Endometrium (tissue), 2 donors: ENCODE measurements around the gene CYP19A1.
"Not testable (repeated sequence)": the region's sequence is repeated elsewhere in the genome, so short reads cannot be mapped to it uniquely, and the experiment has no call there.

Source experiments
- FAIRE-seq: peaks from 2 replicates; lab custom pipeline; 2012; peaks lifted over from hg19 to GRCh38; lab: Jason Lieb, UNC
- donor health status: control.
- donor health status: control.

Gene CYP19A1

DNA sequence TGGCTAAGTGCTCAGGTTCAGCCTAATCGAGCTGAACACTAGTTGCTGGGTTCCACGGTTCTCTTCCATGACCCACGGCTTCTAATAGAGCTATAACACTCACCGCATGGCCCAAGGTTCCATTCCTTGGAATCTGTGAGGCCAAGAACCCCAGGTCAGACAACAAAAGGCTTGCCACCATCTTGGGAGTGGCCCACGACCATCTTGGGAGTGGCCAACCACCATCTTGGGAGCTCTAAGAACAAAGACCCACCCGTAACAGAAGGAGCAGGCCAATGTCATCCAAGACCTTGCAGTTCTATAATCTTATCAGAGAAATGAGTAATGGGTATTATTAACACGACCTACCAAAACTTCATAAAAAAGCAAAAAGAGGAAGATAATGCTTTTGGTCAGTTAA, 77.3 kb downstream of the CYP19A1 start:
- not testable (repeated sequence) for FAIRE-seq

DNA sequence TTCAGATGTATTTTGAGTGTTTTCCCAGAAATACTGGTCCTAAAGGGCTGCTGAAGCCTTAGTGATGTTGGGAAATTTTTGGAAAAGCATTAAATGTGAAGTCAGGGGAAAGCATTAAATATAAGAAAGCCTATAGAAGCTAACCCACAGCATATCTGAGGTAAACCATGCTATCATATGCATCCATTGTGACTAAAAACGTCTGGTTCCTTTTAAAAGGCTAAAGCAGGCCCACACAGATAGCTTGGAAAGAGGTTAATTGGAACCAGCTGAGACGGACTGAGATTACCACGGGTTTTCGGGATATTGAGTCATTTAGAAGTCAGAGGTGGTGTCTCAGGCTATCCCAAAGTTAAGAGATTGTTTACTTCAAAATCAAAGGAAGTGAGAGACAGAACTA, 78.2 kb downstream of the CYP19A1 start:
- FAIRE-seq = no peak

GRCh38 chr15:51255533-51255932, 82.9 kb downstream of the CYP19A1 start:
- FAIRE-seq = no peak

GRCh38 chr15:51253366-51253765, 85.0 kb downstream of the CYP19A1 start:
- no peak for FAIRE-seq

DNA sequence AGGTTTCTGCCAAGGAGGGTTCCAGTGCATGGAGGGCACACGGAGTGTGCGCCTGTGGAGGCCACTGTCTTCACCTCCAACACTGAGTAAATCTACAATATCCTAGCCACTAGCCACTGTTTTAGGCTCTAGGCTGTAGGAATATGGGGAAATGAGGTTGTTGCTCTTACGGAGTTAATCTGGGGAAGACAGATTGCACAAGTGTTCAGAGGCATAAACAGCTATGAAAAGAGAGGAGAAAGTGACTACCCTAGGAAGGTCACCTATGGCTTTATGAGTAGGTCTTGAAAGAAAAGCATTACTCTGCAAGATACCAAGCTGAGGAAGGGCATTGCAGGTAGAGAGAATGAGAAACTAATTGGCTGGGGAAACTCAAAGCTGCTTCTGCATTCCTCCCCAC, 85.7 kb downstream of the CYP19A1 start:
- FAIRE-seq = no peak

- FAIRE-seq = no peak
These were observed 86.8 kb downstream of the CYP19A1 start for GRCh38 chr15:51251556-51251955.

DNA sequence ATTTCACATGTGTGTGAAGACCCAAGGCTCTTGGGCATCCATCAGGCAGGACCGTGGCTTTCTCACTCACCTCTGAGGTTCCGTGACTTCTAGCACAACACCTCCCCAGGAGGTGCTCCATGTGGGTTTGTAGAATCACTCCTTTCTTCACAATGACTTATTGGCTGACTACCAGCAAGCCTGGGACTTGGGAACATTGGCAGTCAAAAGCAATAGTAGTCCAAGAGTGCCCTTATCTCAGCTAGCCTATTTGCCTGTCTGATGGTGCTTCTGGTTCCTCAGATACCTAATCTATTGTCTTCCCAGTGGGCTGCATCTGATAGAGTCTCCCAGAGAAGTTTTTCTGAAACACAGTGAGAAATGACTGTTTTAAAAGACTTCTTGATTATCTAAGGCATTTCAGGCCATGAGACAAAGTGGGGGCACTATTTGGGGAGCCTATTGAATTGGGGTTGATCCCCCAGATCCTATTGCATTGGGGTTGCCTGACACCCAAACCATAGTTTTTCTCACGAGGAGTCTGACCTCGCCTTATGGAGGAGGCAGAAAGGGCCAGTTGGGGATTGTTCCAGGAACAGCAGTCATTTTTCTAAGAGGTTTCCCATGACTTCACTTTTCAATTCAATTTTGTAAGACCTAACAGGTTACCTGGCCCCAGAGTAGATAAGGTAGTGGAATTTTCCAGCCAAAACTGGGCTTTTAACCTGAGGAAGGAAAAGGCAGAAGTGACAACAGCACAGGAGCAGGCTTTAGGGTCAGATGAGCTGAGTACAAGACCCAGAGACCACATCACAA, 88.0 kb downstream of the CYP19A1 start:
- no peak for FAIRE-seq

DNA sequence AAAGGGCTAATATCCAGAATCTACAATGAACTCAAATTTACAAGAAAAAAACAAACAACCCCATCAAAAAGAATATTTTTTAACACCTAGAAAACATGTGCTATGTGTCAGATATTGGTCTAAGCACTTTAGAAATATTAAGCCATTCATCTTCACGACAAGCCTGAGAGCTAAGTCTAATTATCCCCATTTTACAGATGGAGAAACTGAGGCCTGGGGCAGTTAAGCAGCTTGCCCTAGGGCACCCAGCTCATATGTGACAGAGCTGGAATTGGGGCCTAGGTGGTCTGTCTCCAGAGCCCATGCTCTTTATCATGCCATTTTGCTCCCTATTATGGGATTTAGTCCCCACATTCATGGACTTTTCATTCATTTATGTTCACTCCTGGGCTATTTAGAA, 92.8 kb downstream of the CYP19A1 start:
- FAIRE-seq = no peak

DNA sequence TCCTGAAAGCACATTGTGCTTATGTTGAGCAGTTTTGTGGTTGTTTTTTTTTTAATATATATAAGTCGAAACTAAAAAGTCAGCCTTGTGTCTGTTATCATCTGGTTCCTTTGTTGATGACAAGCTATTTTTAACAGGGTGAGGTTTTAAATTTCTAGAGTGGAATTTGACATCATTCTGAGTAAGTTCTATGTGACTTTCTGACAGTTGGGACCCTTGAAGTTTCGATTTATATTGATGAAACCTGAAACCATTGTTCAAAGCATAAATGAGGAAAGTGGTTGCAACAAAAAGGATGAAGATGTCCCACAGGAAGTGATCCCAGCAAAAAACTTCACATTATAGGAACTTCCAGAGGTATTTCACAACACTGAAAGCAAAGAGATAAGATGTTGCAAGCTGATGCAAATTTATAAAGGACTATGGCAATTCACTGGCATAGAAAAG, 94.0 kb downstream of the CYP19A1 start:
- FAIRE-seq = no peak

DNA sequence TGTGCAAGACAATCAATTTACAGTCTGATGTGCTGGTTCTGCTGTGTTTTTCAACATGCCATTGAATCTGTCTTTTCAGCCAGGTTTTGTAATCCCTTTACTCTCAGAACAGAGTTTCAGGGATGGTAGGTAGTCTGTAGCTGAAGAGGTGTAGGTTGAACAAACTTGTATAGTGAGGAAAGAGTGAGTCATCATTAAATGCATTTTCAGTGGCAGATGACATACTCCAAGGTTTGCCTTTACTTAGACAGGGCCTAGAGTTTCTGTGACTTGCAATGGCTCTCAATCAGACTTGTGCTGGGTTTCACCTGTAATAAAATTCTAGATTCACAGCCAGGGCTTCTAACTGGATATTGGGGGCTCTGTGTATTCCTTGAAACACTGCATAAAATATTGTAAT, 94.6 kb downstream of the CYP19A1 start:
- no peak for FAIRE-seq

- no peak for FAIRE-seq
These were observed 98.3 kb downstream of the CYP19A1 start for GRCh38 chr15:51240066-51240465.

- FAIRE-seq = no peak
These were observed 100.6 kb downstream of the CYP19A1 start for GRCh38 chr15:51237816-51238215.

GRCh38 chr15:51234176-51234927, 104.0 kb downstream of the CYP19A1 start:
- no peak for FAIRE-seq

DNA sequence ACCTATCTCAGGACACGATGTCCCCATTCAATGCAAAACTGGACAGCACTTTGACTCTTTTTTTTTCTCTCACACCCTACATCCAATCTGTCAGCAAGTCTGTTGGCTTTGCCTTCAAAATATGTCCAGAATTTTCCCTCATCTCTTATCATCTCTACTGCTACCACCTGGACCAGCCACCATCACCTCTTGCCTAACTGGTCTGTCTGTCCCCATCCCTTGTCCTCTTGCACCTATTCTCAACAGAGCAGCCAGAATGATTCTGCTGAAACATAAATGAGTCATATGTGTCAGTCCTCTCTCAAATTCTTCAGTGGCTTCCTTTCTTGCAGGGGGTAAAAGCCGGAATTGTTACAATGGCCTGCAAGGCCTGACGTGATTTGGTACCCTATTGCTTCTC, 105.8 kb downstream of the CYP19A1 start:
- FAIRE-seq = no peak

DNA sequence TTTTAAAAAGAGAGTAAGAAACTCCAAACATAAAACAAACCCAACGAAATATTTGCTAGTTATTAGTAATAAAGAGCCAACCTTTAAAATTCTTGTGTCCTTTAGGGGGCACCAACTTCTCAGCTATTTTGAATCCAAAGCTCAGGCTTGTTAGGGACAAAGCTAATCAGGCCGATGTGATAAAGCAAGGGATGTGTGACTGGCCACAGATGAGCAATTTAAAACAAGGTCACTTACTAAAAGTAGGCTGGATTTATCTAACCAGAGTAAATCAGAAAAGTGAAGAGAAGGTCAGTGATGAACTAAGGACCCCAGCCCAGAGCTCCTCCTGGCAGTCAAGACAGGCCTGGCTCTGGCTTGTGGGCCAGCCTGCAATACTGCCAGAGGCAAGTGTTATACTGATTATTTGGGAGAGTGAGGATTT, 108.5 kb downstream of the CYP19A1 start:
- FAIRE-seq = peak; percentile 77

DNA sequence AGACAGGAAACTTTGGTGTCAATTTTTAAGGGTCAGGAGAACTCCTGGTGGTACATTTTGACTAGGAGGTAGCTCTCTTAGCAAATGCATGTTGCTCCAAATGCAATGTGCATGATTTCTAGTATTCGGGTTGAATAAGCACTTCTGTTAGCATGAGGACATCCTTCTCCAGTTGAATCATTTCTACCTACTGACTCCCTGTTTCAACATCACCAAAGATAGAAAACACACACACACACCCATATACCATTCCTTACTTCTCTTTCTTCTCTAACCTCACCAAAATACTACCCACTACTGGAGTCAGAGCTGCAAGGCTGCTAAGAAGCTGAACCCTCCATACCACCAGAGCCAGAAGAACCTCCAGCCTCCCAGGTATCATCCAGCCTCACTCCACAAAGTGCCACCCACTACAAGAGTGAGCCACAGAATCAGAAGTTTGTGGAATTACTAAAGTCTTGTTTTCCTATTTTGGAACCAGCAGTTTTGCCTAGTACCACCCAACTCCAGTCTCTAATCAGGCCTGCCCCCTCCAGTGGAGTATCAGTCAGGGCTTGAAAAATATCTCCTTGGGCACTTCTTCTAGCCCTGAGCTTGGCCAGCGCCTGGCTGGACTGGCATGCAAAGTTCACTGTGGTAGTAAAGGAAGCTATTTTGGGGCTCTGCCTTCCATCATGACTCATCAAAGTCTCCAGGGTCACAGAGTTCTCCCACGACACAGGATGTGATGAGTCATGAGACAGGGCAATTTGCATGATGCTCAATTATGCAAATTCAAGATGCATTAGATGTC, 110.3 kb downstream of the CYP19A1 start:
- no peak for FAIRE-seq

DNA sequence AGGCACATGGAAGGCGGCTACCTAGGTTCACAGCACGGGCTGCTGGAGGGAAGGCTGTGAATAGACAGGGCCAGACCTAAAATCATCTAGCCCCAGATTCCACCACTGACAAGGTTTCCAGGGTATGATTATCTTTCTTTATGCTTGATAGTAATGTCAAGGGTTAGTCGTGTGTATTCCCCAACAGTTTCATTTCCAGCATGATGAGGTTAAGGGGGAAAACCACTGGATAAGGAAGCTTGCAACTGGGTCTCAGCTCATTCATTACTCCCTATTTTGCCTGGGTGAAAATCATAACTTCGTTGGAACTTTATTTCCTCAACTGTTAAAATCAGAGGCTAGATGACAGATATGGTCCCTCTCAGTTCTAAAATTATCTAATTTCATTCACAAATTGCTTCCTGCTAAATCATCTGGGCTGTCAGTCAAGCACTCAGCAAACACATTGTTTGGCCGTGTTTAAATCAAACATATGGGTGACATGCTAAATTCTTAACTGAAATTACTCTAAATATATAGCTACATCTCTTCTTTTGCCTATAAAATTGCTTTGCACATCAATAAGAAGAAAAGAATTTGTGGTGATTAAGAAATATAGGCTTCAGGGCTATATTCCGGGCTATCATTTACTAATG, 111.7 kb downstream of the CYP19A1 start:
- no peak for FAIRE-seq

DNA sequence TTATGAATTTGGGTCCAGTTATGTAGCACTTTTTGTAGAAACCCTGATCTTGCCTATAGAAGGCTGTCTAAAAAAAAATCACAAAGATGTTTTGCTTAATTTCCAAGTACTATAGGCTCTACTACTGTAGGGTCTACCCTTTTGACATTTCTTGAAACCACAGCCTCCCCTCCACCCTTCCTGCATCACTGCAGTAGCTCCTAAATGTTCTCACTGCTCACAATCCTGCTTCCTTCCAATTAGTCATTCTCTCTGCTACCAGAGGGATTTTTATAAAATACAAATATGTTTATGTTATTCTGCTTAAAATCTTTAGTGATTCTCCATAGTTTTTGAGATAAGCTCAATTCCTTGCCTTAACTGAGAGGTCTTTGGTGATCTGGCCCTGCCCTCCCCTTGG, 114.0 kb downstream of the CYP19A1 start:
- FAIRE-seq = no peak

GRCh38 chr15:51223771-51224229, 114.6 kb downstream of the CYP19A1 start:
- no peak for FAIRE-seq

- FAIRE-seq = no peak
These were observed 120.0 kb downstream of the CYP19A1 start for GRCh38 chr15:51218299-51218938.

GRCh38 chr15:51212909-51213308, 125.5 kb downstream of the CYP19A1 start:
- FAIRE-seq = no peak

DNA sequence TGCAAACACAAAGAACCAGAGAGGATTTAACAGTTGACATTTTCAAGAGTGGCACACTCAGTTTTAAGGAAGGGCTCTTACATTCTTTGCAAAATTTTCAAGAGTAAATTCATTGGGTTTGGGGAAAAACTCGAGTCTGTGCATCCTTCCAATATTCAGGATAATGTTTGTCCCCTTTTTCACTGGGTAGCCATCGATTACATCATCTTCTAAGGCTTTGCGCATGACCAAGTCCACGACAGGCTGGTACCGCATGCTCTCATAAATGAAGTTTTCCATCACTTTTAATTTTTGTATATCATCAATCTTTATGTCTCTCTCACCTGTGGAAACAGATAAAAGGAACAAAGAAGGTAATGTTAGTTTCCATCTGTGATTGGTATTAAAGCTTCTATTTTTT, 126.2 kb downstream of the CYP19A1 start:
- FAIRE-seq = no peak
